Embryonic facial prominence (tissue), 1 donor: ENCODE results near the gene TMPRSS3.

Experiments used
- DNase-seq: peaks from one replicate; pipeline ENCODE4 v3.0.0-alpha.2; 2016; ENCODE audit errors: extremely low spot score

TMPRSS3 gene

DNA sequence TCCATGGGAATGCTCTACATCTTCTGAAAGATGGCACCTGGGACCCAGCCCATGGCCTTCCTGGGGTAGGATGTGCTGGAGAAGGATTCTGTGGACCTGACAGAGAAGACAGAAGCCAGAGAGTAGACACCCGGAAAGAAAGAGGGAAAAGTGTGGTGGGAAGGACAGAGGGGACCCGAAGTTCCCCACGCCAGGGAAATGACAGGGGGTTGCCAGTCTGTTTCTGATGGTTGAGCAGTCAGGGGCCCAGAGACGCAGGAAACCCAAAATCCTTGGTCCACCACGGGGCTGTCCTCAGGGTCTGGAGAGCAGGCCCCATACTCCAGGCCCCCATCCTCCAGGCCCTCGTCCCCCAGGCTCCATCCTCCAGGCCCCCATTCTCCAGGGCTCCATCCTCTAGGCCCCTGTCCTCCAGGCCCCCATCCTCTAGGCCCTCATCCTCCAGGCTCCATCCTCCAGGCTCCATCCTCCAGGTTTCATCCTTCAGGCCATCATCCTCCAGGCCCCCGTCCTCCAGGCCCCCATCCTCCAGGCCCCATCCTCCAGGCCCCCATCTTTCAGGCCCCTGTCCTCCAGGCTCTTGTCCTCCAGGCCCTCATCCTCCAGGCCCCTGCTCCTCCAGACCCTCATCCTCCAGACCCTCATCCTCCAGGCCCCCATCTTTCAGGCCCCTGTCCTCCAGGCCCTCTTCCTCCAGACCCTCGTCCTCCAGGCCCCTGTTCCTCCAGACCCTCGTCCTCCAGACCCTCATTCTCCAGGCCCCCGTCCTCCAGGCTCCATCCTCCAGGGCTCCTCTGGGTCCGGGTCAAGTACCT lies 44.0 kb downstream of the TMPRSS3 start:
- no peak for DNase-seq

DNA sequence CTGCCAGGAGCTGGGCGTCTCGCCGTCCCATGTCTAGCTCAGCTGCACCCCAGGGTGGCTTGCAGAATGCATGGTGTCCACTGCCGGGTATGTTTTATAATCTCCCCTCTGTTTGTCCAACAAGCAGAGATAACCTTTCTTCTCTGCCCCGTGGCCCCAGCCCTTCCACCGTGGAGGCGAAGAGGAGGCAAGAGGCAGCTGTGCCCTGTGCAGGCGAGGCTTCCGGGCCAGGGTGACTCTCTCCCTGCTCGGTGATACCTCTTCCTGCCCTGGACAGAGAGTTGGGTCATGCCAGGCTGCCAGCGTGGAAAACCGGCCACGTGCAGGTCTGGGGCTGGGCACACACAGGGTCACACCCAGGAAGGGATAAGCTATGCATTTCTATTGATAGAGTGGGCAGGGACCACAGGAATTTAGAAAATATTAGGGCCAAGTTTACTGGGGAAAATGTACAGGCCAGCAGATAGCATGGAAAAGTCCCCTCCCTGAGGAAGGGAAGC lies 44.9 kb downstream of the TMPRSS3 start, which contains the start of gene TFF2:
TSS of gene TFF2 (minus strand) at position 68 of the 500 bp plus-strand sequence. CDS start at position 31, 37 bp downstream.
- no peak for DNase-seq

DNA sequence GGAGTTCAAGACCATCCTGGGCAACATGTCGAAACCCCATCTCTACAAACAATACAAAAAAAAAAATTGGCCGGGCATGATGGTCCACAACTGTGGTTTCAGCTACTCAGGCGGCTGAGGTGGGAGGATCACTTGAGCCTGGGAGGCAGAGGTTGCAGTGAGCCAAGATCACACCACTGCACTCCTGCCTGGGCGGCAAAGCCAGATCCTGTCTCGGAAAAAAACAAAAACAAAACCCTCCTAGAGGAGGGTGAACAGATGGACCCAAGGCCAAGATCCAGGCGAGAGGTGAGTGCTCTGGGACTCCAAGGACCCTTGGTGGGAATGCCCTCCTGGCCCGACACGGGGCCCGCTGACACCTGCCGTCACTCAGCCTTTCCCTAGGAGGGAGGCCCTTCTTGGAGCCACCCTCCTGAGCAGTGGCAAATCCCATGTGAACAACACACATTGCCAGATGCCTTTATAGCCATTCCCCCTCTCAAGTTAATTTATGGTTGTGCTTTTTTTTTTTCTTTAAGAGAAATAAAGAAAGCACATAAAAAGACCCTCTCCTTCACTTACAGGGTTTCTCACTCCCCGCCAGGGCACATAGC lies 45.4 kb downstream of the TMPRSS3 start:
- DNase-seq = no peak

DNA sequence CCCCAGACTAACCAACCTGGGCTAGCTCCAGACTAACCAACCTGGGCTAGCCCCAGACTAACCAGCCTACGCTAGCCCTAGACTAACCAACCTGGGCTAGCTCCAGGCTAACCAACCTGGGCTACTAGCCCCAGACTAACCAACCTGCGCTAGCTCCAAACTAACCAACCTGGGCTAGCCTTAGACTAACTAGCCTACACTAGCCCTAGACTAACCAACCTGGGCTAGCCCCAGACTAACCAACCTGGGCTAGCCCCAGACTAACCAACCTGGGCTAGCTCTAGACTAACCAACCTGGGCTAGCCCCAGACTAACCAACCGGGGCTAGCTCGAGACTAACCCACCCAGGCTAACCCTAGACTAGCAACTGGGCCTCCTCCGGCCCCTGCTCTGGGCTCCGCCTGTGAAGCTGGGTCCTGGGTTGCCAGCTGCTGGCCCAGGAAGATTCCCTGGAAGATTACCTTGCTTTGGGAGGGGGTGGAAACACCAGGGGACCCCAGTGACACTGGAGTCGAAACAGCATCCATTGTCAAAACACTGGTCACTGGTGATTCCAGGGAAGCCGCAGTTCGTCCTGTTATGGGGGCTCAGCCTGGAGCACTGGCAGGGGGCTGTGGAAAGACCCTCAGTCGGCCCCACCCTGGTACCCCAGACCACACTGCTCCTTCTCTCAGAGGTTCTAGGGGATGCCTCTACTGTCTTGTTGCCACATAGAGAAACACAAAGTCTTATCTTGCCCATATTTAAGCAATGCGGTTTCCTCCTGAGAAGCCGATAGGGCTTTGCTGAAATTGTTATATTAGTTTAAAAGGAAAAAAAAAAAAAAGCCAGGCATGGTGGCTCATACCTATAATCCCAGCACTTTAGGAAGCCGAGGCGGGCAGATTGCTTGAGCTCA lies 46.2 kb downstream of the TMPRSS3 start:
- no peak for DNase-seq

DNA sequence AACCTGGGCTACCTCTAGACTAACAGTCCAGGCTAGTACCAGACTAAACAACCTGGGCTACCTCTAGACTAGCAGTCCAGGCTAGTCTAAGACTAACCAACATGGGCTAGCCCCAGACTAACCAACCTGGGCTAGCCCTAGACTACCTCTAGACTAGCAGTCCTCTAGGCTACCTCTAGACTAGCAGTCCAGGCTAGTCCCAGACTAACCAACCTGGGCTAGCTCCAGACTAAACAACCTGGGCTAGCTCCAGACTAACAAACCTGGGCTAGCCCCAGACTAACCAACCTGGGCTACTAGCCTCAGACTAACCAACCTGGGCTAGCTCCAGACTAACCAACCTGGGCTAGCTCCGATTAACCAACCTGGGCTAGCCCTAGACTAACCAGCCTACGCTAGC lies 47.1 kb downstream of the TMPRSS3 start:
- no peak for DNase-seq

DNA sequence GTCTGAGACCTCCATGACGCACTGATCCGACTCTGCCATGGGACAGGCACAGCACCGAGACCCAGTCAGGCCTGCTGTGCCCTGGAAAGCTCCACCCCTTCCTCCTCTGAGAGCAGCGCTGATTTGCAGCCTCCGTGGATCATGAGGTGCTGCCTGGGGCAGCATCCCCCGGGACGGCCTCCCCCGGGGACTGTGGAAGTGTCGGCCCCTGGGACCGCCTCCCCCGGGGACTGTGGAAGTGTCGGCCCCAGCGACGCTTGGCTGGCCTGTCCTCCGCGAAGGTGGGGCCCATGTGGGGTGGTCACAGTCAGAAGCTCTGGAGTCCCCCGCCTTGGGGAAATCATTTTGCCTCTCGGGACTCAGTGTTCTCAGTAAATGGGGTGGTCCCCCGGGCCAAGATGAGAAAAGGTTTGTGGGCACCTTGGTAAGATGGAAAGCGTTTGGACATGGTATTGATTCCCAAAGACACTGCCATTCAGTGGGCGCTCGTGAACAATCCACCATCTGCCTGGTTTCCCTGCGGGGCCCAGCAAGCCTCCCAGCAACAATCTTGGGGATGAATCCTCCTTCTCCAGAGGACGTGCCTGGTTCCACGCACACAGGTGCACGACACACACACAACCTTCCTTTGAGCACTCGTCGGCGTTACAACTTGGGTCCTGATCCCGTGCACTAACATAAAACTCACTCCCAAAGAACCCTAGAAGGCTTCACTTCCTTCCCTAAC lies 48.1 kb downstream of the TMPRSS3 start:
- DNase-seq = no peak

DNA sequence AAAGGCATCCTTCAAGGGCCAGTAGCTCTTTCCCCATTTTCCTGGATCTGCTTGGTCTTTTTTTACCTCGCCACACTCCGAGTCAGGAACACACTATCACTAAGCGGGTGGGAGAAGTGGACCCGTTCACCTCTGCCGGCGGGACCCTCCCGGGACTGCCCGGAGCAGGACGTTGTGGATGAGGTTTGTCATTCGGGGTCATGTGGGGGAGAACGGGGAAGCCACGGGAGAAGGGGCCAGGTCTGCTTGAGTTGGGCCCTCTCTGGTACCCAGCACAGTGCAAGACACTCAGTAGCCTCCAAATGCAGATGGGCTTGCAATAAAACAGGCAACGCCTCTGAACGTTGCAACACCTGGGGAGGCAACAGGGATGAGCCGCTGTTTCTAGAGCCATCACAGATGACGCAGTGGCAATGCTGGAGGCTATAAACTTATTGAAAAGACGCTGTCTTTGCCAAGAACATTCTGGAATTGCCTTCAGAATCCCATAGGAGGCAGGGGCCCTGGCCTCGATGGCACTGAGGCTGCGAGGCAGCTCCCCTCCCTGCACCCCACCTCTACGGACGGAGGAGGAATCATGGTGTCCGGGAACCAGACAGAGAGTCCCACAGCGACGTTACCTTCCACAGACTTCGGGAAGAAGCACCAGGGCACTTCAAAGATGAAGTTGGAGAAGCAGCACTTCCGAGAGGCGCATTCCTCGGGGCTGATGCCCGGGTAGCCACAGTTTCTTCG lies 48.8 kb downstream of the TMPRSS3 start:
- DNase-seq = no peak

DNA sequence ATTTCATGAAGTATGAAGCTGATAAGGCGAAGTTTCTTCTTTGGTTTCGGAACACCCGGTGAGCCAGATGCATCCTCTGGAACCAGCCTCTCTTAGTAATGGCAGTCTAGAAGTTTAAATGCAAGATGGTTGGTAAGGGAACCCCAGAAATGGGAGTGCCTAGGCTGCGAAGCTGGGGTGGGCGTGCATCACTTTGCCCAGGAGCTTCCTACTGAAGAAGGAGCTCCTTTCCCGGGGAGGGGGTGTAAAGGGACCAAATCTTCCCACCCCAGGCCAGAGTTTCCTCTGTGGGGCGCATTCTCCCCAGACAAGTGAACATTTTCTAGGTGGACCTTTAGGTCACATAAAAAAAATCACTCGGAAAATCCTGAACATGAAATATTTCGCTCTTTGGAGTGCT lies 49.4 kb downstream of the TMPRSS3 start:
- no peak for DNase-seq

DNA sequence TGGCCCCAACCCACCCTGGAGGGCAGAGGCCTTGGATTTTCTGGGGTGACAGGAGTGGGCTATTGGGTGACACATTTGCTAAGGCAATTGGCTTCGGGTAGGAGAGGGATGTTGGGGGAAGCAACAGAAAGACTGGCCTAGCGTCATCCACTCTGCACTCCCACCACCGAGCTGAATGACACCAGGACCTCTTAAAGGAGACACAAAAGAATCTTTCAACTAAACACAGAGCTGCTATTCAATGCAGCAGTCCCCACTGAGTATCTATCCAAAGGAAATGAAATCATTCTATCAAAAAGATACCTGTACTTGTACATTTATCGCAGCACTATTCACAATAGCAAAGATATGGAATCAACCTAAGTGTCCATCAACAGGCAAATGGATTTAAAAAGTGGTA lies 51.2 kb downstream of the TMPRSS3 start:
- no peak for DNase-seq

DNA sequence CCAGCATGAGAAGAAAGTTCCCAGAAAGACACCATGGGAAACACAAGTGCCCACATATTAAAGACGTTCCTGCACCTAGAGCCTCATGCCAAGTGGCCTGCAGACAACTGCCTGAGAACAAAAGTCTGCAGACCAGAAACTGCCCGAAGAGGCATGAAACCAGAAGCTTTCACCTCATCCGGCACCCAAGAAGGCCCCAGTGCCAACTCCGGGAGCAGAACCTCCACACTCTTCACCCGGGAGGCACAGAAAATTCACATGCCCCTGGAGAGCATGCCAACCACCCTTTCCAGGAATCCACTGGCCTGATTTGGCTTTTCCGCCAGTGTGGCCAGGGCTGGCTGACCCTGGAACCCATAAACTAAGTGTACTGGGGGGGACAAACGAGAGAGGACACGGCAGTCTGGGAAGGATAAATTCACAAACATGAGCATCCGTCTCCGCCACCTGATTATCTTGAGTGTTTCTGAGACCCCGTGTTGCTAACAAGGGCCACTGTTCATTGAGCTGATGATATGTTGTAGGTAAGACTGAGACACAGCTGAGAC lies 51.8 kb downstream of the TMPRSS3 start:
- no peak for DNase-seq

DNA sequence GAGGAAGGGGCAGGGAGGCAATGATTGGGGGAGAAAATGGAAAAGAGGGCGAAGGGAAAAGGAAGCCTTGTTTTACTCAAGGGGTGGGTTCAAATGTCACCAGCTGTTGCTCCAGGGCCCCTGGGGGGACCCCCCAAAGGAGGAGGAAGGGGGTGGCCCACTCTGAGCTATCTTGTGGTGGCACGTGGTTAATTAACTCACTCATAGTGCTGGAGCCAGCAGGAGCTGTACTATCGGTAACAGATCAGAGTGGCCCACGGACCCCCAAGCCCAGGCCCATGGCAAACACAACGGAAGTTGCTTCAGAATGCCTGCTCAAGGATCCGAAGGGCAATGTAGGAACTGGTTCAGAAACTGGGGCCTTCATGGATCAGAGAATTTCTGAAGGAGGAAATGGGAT lies 52.3 kb downstream of the TMPRSS3 start:
- DNase-seq = no peak

DNA sequence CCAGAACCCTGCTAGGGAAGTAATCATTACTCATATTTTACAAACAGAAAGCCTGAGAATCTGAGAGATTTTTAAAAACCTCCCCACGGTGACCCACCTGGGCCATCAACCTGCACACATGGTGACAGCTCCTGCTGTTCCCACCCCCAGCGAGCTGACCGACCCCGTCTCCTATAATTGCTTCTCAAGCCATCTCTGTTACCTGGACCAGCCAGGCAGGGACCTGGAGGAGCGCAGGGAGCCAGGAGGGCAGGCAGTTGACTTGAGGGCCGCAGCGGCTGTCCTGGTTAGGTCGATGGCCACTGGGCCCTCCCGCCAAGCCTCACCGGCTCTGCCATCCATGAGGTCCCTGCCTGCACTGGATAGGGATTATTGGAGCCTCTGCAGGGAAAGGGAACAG lies 52.8 kb downstream of the TMPRSS3 start:
- DNase-seq = no peak

DNA sequence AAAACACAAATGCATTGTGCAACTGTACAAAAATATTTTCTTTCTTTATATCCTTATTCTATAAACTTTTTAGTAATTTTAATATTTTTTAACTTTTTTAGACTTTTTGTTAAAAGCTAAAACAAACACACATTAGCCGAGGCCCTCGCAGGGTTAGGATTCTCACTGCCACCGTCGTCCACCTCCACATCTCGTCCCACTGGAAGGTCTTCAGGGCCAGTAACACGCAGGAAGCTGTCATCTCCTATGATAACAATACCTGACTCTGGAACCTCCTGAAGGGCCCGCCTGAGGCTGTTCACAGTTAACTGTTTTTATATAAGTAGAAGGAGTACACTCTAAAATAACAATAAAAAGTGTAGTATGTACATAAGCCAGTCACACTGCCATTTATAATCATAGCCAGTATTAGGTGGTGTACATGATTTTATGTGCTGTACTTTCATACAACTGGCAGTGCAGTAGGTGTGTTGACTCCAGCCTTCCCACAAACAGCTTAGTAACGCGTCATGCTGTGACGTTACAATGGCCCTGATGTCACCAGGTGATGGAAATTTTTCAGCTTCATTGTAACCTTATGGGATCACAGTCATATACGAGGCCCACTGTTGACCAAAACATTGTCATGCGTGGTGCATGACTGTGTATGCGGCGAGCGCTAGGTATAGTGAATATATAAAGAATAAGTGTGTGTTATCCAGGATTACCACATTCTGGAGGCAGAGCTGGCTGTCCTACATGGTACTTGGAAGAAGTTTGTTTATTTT lies 53.9 kb downstream of the TMPRSS3 start:
- DNase-seq = no peak

DNA sequence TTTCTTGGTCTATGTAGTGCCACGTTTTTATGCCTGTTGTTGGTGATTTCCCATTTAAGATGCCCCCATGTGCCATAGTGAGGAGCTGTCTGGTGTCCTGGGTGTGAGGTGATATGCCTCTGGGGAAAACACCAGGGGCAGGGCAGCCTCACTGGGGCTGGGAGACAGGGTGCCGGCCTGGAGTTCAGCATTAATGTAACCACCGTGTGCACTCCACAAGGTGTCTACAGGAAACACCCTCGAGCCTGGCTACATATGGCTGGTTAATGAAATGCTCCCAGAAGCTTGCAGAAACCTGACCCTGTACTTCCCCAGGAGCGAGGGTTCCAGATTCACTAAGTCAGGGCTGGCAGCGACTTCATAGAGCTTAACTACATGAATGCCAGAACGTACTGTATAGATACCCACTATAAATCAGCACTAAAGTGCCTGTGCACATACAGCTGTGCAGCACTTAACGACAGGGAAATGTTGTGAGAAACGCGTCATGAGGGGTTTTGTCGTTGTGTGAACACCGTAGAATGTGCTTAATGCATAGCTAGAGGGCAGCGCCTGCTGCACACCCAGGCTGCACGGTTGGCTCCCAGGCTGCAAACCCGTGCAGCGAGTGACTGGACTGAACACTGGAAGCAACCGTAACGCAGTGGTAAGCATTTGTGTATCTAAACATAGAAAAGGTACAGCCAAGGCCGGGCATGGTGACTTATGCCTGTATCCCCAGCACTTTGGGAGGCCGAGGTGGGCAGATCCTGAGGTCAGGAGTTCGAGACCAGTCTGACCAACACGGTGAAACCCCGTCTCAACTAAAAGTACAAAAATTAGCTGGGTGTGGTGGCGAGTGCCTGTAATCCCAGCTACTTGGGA lies 55.4 kb downstream of the TMPRSS3 start:
- no peak for DNase-seq

DNA sequence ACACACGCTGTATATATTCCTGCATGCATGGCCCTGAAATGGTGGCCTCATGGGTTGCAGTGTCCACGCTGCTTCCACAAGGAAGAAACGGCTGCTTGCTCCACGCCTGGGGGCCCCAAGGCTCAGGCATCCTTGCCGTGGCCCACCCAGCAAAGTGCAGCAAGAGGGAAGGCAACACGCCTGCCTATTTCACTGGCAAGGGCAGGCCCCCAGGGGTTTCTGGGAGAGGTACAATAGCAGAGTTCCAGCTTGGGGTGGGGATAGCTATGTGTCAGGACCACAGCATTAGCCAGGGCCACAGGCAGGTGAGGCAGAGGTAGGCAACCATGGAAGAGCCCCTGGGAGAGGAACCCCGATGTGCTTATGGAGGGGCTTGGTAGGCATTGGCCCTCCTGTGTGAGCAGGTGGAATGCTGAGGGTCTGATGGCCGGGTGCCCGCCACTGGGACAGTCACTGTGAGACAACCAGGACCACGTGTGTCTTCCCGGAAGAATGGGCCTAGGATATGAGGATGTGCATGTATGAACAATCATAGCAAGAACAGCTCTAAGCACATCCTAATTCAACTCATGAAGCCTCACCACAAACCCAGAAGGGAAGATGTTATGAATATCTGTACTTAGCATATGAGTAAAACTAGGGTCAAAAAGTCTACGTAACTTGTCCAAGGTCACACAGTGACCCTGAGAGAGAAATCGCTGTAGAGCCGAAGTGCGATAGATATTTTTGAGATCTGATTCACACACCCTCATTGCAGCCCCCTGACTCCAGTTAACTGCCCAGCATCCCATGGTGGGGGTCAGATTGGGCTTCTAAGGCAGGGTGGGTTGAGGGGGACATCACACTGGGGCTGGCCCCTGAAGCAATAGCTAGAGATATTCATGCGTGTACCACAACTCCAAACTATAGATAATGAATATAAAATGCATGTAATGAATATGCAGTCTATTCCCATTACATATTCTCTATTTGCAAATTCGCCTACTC lies 56.8 kb downstream of the TMPRSS3 start:
- DNase-seq = no peak

DNA sequence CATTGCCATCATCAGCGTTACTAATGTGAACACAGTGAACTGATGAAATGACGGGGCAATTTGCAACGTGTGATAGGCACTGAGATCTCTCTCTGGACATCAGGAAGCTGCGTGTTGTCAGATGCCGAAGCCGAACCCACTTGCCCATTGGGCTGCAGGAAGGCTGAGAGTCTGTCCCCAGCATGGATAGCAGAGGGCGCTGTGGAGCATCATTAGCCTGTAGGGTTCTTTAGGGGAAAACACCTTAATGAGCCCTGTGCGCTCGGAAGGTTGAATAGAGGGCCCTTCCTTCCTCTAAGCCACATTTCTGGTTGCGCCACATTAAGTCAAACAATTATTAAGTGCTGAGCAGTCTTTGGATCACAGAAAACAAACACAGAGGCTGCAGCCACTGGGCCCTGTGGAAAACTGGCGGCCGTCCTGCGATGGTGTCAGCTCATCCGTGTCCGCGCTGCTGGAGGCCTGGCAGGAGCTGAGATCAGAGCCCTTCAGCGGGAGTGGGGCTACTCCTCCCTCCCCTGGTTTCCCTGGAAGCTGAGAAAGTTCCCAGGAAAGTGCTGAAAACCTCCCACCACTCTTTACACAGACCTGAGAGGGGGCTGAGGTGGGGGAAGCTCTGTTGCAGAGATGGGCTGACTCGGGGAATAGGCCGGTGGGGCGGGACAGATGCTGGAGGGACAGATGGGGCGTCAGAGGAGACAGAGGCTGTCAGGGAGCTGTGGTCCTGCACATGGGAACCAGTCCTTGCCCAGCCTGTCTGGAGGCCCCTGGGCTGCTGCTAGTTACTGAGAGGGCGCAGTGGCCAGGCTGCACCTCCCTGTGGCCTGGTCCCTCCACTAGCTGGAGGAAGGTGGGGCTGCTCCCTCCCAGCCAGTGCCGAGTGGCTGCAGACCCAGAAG lies 57.8 kb downstream of the TMPRSS3 start:
- no peak for DNase-seq

DNA sequence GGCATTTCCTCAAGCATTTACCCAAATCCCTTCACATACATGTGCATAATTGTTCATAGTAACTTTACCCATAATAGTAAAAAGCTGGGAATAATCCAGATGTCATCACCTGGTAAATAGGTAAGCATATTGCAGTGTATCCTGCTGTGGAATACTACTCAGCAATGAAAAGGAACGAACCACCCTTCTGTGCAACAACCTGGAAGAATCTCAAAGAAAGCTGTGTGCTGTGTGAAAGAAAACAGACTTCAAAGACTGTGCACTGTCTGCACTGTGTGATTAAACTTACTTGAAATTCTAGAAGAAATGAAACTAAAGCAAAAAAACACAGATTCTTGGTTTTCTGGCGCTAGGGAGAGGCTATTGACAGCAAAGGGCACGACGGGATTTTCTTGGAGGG lies 58.6 kb downstream of the TMPRSS3 start:
- no peak for DNase-seq
